ENCODE measurements around the gene CAMK1D. TPM values are rescaled to one million over a fixed set of nuclear protein-coding genes. Genes with fewer than 3 reads are reported as not detected.

The CAMK1D gene
- total RNA-seq, 1 donor from 2014 or later: 14.0 TPM

- DNase-seq: no peak
Measured at GRCh38 chr10:12629767-12630165, 280.4 kb downstream of the CAMK1D start.

DNA sequence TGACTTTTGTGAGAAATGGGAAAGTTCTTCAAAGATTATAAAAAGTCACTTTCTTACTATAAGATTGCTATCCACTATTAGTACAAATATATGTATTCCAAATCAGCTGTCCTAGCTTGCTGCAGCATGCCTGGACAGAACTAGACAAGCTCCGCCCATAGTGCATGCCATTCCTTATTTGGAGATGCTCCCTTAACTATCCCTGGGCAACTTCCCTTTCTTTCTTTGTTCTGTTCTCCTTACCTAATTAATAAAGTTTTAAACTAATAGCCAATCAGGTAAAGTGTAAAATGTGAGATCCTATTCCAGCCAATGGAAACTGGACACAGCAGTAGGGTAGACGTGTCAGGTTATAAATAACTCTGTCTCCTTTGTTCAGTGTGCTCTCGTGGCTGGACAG is 281.9 kb downstream of the CAMK1D start:
- DNase-seq: no peak

DNA sequence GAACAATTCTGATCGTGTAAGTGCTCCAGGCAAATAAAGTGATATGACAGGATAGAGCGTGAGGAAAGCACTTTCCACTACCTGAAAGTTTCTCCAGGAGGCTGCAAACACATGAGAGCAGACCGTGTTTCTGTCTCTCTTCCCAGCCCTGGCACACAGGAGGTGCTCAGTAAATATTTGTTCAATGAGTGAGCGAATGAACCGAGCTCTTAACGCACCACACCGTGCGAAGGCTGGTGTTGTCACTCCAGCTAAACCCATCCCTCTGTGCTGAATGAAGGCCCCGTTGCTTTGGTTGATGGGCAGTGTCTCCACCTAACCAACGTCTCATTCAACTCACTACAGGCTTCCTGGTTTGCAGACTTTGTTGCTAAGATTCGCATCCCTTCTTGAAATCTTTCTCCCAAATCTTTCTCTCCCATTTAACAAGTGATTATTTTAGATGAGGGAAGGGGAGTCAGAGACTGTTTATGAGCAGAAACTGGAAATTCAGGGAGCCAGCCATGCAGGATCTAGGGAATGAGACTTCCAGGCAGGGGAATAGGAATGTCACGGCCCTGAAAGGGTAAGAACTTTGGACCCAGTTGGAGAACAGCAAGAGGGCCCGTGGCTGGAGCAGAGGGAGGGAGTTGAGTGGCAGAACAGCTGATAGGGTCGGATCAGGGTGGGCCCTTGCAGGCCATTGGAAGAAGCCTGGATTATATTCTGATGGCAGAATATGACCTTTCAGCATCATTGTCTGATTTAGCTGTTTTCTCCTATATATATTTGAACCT is 282.6 kb downstream of the CAMK1D start:
- no peak for DNase-seq

DNA sequence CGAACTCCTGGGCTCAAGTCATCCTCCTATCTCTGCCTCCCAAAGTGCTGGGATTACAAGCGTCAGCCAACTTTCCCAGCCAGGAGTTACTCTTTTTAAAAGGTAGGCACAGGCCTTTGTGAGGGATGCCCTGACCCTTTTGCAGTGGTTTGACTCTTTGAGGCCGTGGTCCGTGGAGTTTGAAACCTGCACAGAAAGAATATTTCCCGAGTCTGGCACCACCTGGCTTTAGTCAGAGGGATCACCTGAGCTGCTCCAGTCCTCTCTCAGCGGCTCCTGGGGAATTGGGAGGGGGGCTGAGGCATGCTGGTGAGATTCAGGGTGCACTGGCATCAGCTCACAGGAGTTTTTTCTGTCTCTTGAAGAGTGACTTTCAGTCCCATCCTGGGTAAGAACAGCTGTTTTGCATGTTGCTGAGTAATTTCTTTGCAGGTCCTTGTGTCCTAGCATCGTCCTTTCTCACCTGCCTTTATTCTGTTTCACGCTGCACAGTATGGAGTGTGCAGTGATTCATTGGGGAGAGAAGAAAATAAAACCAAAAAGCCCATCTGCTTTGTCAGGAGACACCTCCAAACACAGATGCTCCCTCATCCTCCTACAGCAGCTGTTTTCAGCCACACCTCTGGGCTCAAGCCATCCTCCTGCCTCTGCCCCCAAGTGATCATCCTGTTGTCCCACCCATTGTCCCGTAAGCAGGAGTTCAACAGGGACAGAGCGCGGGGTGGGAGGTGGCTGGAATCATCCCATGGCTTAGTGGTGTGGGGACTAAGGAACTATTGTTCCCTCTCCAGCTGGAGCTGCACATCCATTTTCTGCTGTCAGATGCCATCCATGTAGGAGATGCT is 284.7 kb downstream of the CAMK1D start:
- no peak for DNase-seq

GRCh38 chr10:12634621-12634931 is 285.2 kb downstream of the CAMK1D start:
- DNase-seq: no peak

DNA sequence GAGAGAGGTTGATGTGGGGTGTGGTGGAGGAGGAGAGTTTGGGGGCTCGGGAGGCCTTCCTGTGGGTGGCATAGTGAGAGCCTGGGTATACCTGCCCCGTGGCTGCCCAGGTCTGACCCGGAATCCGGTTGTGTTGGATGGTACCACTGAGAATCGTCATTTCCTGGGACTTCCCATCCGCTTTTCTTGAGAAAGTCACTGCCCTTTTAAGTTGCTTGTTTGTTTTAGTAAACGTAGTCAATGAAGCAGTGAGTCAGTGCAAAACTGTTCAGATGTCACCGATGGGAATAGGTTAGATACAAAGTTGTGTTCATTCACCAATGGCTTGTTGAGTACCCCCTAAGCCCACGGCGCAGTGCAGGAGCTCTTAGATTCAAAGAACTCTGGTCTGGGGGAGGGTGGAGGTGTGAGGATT is 285.8 kb downstream of the CAMK1D start:
- no peak for DNase-seq

DNA sequence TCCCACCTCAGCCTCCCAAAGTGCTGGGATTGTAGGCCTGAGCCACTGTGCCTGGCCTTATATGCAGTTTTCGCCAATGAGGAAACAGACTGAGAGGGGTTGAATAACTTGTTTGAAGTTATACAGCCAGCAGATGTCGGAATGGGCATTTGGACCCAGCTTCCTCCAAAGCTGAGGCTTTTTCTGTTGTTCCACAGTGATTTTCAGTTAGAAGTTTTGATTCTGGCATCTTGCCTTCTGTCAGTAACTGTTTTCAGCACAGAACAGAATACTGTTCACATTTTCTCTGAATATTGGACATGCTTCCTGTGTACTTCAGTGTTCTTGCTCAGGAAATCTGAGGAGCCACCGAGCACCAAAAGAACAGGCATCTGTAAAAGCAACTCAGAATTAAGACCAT is 287.2 kb downstream of the CAMK1D start:
- DNase-seq: peak; percentile 9

DNA sequence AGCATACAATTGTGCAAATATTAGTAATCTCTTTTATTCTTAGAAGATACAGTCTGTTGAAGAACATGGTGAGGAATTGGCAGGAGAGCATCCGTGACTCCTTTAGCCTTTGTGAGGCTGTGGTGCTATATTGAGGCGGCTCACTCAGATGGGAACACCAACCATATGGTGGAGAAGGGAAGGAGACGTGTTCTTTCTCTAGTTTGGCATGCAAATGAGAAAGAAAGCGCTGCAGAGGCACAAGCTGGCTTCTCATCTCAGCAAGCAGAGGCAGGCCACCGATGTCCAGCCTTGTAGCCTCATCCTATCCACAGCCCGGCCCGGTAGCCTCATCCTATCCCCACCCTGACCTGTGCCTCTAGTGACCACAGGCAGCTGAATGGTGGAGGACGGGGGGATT is 288.3 kb downstream of the CAMK1D start:
- DNase-seq: no peak

DNA sequence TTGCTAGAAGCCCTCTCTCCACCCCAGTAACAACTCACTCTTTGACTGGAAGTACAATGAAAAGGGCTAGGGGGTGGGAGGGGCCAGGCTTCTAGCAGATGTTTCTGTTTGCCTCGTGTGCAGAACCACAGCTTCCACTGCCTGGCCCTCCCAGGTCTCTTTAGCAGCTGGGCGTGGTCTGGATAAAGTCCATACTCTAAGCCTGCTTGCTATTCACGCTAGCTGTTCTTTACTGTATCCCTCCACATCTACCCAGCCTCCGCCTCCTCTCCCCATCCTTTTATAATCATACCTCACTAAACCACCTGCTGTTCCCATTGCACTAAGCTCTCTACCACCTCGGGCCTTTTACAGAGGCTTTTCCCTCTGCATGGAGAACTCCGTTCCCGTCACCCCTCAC is 288.8 kb downstream of the CAMK1D start:
- DNase-seq: peak; percentile 25

- DNase-seq: no peak
Measured at GRCh38 chr10:12638781-12639180, 289.4 kb downstream of the CAMK1D start.

DNA sequence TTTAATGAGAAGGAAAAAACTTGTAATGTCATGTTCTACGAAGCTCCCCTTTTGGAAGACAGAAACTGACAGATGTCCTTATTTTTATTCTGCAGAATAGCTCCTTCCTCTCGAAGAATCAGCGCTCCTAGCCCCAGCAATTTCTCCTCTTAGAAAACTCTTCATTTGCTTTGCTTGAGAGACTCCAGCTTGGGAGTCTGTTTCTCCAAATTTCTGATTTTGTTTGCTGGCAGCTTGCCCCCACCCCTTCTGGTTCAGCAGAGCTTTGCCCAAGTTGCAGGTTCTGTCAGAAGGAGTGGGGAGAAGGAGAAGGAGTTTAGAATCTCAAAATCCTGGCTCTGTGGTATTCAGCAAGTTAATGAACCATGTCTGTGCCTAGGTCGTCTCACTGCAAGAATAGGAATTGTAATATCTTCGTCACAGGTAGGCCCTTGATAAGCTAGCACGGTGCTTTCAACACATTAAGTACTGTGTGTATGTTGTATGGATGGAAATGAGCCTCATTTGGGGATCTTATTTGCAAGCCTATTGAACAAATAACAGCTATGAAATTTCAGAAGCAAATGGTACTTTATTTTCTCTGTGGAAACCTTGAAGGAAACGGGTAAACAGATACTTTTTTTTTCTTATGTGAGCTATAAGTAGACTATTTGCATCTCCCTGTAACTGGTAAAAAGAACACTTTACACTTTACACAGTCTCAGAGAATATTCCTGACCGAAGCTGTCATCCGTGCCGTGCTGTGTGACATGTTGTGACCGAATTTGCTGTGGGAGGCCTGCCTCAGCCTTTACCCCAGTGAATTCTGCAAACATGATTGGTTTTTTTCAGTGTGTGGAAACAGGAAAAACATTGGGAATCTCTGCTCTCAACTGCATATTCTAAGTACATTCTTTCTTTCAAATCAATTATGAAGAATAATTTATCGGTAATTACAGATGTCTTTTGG is 290.9 kb downstream of the CAMK1D start:
- DNase-seq: no peak

GRCh38 chr10:12642036-12642435 is 292.7 kb downstream of the CAMK1D start:
- no peak for DNase-seq

DNA sequence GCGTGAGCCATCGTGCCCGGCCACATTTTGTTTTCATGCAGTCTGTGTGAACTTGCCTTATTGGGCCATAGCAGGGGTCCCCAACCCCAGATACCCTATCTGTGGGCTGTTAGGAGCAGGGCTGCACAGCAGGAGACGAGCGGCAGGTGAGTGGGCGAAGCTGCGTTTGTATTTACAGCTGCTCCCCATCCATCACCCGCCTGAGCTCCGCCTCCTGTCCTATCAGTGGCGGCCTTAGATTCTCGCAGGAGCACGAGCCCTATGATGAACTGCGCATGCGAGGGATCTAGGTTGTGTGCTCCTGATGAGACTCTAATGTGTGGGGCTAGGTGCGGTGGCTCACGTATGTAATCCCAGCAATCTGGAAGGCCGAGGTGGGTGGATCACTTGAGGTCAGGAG is 293.9 kb downstream of the CAMK1D start:
- no peak for DNase-seq

DNA sequence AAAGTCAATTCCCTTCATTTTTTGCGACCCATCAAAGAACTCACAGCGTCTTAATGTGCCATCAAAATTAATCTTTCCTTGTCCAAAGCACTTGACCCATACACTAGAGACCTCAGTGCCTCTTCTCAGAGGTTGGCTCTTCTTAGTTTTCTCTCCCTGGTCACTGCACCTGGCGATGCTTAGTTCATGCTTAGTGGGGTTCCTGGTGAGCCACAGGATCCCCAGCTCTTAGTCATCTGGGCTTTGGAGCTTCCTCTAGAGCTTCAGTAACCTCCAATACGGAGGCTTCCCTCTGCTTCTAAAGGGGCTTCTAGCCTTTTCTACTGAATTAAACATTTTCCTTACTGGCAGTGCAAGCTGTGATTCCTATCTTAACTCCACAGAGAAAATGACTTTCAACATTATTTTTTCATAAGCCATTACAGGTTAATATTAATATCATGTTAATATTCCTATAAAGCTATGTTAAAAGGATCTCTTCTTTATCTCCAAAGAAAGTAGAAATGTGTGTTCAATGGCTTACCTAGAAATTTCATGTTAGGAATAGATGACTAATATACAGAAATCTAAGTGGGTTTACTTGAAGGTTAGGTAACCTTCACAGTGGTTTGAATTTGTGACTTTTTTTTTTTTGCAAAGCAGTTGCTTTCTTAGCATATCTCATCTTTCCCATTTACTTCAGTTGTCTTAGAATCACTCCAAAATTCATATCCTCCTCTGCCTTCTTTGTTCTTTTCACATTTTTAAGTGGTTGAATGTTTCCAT is 295.2 kb downstream of the CAMK1D start:
- no peak for DNase-seq

DNA sequence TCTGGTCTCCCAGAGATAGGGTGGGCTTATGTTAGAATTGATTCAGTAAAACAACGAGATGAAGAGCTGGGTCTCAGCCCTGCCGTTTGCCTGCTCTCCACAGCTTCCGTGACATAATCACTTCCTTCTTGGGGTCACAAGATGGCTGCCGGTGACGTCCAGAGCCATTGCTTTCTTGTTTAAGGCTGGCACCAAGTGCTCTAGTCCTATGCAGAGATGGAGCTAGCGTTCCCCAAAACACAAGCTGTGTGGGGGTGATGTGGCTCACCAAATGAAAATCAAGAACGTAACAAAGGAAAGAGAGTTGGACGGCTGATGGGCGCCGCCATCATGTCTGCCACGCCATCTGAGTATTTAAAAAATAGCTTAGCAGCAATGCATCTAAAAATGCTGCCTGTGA is 296.1 kb downstream of the CAMK1D start:
- no peak for DNase-seq

DNA sequence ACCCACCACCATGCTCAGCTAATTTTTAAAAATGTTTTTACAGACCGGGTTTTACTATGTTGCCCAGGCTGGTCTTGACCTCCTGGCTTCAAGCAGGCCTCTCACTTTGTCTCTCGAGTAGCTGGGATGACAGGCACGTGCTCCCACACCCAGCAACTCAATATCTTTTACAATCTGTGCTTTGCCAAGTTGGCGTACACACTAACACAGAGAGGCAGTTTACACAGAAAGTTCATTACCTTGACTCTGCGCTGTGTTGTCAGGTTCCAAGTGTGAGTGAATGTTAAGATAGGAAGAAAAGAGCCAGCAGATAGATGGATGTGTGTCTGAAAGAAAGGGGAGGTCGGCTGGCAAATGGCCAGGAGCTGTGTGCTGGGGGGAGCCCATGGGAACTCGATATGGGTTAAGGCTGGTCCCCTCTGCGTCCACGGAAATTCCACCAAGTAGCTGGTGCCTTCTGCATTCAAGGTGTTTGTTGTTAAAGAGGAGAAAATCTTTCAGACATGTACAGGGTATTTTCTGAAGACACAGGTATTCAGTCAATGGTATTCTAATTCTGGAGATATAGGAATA is 299.8 kb downstream of the CAMK1D start:
- DNase-seq: no peak

GRCh38 chr10:12650122-12650521 is 300.8 kb downstream of the CAMK1D start:
- DNase-seq: no peak

DNA sequence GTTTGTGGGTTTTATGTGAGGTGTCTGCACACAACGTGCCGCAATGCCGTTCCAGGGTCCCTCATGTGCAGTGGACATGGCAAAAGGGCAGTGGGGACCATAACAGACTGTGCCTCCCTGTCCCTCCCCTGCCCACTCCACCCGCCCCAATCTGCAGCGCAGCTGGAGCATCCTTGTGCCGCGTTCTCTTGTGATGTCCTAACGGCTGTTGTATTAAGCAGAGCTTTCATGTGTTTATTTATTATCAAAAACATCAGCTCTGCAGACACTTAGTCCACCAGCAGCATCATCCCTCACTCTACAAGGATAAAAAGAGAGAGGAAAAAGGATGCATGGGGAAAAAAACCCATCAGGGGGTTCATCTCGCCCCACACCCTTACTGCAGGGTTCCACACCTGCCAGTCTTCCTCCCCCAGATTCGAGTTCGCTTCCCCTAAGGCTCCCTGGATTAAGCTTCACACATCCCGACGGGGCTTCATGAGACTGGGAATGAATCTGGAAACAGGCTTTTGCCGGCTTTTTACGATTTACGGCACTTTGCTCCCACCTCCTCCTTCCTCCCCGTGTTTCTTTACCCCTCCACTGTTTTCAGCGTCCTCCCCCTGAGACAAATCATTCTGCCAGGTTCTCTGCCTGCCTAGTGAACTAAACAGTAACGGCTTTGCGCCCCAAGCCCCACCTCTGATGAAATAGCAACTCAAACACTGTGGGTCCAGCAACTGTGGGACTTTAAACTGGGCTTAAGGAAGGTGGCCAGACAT is 301.4 kb downstream of the CAMK1D start:
- DNase-seq: no peak

DNA sequence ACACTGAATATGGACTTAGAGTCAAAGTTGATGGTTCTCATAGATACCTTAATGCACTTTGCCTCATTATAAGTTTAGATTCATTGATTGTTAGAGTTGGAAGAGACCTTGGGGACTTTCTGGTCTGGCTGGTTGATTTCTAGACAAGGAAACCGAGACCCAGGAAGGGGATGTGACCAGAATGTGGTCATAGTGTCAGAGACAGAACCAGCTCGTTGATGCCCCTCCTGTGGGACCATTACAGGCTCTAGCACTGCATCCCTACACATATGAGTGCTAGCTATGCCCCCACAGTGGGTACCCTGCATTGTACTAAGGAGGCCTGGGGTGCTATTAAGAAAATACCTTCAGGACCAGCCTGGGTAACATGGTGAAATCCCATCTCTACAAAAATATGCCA is 306.6 kb downstream of the CAMK1D start:
- DNase-seq: no peak

- peak; percentile 17 for DNase-seq
Measured at GRCh38 chr10:12656518-12657142, 307.3 kb downstream of the CAMK1D start.
